GM12891 (cell line): ENCODE measurements around the gene UNC13C.

Experiments used
- POLR2A ChIP-seq: IDR thresholded peaks from 2 replicates; pipeline ENCODE4 v1.6.1; 2011; ENCODE audit warnings: low read depth, low read length, control low read depth
- POLR2AphosphoS5 ChIP-seq: IDR thresholded peaks from 2 replicates; pipeline ENCODE4 v1.6.1; 2011; ENCODE audit warnings: low read depth, low read length, control low read depth
- TAF1 ChIP-seq: IDR thresholded peaks from 2 replicates; pipeline ENCODE4 v1.6.1; 2011; ENCODE audit warnings: low read depth, low read length, control low read depth

- TF ChIP-seq TAF1 = no peak
- TF ChIP-seq POLR2AphosphoS5 = no peak
- no peak for TF ChIP-seq POLR2A
These were observed 536.4 kb downstream of the UNC13C start for GRCh38 chr15:54514601-54515000.
